Hair follicular keratinocyte (primary cell): ENCODE results near the gene FITM1. TPM values are rescaled to one million over a fixed set of nuclear protein-coding genes. Genes with fewer than 3 reads are reported as not detected.

Experiments used
- total RNA-seq: library from RNA; depleted of rRNA; stranded (reverse); fragments of >200 nt; gene quantifications from 2 replicates; pipeline ENCODE4 v1.2.3, GENCODE V29; 2015

Gene FITM1, protein sequence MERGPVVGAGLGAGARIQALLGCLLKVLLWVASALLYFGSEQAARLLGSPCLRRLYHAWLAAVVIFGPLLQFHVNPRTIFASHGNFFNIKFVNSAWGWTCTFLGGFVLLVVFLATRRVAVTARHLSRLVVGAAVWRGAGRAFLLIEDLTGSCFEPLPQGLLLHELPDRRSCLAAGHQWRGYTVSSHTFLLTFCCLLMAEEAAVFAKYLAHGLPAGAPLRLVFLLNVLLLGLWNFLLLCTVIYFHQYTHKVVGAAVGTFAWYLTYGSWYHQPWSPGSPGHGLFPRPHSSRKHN
- not detected in 2 replicates for total RNA-seq

GRCh38 chr14:24130380-24130716 lies at the start of gene FITM1:
TSS of gene FITM1 (plus strand) at chr14:24130659. CDS start at chr14:24131564, 905 bp downstream.

DNA sequence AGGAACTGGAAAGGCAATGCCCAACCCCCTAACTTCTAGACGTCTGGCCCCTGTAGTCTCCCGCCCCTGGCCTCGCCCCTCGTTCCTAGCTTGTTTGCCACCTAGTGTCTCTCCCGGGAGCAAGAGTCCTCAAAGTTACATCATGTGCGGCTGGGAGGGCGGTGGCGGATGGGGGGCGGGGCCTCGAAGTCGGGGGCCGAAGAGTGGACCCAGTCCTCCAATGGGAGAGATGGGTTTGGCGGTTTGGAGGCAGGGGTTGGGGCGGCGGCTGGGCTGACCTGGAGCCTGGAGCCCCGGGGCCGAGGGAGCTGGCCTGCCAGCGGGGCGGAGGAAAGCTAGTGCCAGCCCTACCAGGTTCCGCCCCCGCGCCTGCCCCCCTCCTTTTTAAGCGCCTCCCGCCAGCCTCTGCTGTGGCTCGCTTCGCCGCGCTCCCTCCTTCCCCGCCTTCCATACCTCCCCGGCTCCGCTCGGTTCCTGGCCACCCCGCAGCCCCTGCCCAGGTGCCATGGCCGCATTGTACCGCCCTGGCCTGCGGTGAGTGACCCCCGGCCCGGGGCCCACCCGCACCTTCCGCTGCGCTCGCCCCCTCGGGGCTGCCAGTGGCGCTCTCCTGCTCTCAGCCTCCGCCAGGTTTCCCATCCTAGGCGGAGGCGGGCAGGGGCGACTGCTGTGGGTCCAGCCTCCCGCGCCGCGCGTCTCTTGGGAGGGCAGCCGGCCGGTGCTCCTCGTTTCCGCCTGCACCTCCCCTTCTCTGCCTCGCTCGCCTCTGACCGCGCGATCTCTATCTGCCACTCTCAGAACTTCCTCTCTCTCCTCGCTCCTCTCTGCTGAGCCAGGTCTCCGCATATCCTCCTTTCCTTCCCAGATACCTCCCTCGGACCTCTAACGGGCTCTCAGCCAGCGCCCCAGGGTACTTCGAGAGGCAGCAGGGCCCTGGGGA lies 36.3 kb upstream of the FITM1 start, which contains the start of gene PCK2:
Gene PCK2 (plus strand): TSS at position 411 of the 940 bp plus-strand sequence. CDS start 95 bp downstream, at position 506.

DNA sequence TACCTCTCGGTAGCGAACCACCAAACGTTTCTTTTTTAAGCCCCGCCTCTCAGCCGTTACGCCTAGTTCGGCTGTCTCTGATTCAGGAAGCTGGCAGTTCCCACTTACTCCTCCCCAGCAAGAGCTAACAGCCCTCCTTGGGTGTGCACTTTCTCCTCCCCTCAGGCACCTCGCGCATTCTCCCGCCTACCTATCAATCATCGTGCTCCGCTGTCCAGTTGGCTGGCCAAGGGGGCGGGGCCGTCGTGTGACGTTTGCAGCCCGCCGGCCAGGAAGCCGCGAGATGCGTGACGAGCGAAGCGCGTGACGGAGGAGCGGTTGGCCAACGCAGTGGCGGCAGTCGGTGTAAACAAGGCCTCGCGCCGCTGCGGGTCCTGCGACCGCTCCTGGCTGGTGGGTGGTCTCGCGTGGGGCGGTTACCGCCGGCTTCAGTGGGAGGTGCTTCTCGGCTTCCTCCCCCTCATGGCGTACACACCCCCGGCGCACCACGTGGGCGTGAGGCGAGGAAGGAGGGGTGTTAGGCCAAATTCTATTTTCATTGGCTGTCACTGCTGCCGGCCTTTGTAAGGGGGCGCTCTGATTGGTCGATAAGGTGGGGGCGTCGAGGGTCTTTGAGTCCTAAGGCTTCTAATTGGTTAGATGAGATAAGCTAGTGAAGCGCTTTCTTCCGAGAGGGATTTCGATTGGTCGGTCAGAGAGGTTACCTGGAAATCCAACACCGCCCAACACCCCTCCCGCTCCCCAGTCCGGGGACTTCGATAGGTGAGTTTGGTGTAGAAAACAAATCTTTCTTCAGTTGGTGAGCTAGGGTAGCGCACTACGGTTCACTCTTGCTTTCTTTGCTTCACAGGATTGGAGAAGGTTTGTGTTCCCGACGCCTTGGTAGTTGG lies 15.7 kb upstream of the FITM1 start, which contains the start of the genes DCAF11 and NRL:
Gene DCAF11 (plus strand): TSS at position 246 of the 890 bp plus-strand sequence. CDS start 818 bp downstream, outside the sequence.
Gene NRL (minus strand): TSS at position 418 of the 890 bp plus-strand sequence. CDS start 32,101 bp downstream, outside the sequence.

GRCh38 chr14:24135834-24136683 lies 5.6 kb downstream of the FITM1 start, which contains the start of gene PSME1:
TSS of gene PSME1 (plus strand) at chr14:24136194. CDS start at chr14:24136263, 69 bp downstream.

GRCh38 chr14:24141097-24141880 lies 10.8 kb downstream of the FITM1 start, which contains the start of gene EMC9:
TSS of gene EMC9 (minus strand) at chr14:24141591. CDS start at chr14:24141304, 287 bp downstream.

GRCh38 chr14:24146453-24146977 lies 16.1 kb downstream of the FITM1 start, which contains the start of gene PSME2:
TSS of gene PSME2 (minus strand) at chr14:24146610. CDS start at chr14:24146581, 29 bp downstream.

GRCh38 chr14:24146978-24147760 lies 16.7 kb downstream of the FITM1 start, which contains the start of gene RNF31:
TSS of gene RNF31 (plus strand) at chr14:24147498. CDS start at chr14:24147699, 201 bp downstream.

DNA sequence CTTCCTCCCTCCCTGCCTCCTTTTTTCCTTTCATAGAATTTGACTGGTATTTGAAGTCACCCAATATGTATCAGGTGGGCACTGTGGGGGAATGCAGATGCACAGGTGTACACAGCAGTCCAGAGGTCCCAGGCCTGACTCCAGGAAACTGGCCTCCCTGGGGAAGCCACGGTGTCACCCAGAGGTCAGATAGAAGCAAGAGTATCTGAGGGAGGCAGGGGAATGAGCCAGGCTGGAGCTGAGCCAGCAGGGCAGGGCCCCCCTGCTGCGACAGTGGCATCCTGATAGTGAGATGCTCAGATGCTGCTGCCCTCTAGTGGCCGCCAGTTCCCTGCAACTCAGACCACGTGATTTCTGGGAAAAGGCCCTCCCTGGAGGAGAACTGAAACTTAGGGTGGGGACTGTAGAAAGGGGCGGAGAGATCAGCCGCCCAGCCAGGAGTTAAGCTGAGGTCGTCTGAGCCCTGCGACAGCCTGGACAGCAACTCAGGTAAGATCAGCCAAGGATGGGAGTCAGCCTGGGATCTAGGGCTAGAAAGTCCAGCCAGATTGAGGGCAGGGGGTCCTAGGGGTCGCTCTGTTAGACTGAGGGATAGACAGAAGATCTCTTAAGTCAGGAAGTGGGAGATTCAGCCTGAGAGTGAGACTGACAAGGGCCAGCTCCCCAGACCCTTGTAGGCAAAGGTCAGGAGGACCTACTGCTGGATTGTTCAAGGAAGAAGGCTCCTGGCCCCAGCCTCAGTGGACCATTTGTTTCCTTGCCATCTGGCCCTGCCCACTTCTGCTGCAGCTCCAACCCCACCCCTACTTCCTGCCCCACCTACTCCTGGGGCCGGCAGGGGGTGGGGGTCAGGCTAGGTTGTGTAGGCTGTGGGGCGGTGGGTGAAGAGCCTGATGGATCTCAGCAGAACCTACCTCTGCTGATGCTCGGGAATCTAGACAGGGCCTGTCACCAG lies 30.7 kb downstream of the FITM1 start, which contains the start of gene IRF9:
Gene IRF9 (plus strand): TSS at position 416 of the 955 bp plus-strand sequence. CDS start 880 bp downstream, outside the sequence.

GRCh38 chr14:24171422-24172260 lies 41.2 kb downstream of the FITM1 start, which contains the start of gene REC8:
TSS of gene REC8 (plus strand) at chr14:24172080. CDS start at chr14:24172553, 473 bp downstream.

Other genes starting within 250 kb of the FITM1 start
- gene DHRS4, start 176.9 kb upstream of the FITM1 start, total RNA-seq, result 41.8 and 51.1 TPM in 2 replicates
- gene DHRS4L2, start 141.7 kb upstream of the FITM1 start, total RNA-seq, result 15.7 and 18.7 TPM in 2 replicates
- gene CARMIL3, start 78.7 kb upstream of the FITM1 start, total RNA-seq, result 0.08 TPM in 1 of 2 replicates, not detected in the other
- not detected in 2 replicates for gene CPNE6, start 59.1 kb upstream of the FITM1 start, total RNA-seq
- gene PCK2, start 36.3 kb upstream of the FITM1 start, total RNA-seq, result 40.7 and 91.5 TPM in 2 replicates
- gene DCAF11, start 15.9 kb upstream of the FITM1 start, total RNA-seq, result 46.7 and 48.0 TPM in 2 replicates
- 1.2 and 2.2 TPM in 2 replicates for gene NRL, start 15.7 kb upstream of the FITM1 start, total RNA-seq
- gene PSME1, start 5.5 kb downstream of the FITM1 start, total RNA-seq, result 167 and 202 TPM in 2 replicates
- gene EMC9, start 10.9 kb downstream of the FITM1 start, total RNA-seq, result 22.3 and 37.2 TPM in 2 replicates
- 109 and 116 TPM in 2 replicates for gene PSME2, start 16.0 kb downstream of the FITM1 start, total RNA-seq
- 24.4 and 30.7 TPM in 2 replicates for gene RNF31, start 16.8 kb downstream of the FITM1 start, total RNA-seq
- gene IRF9, start 30.6 kb downstream of the FITM1 start, total RNA-seq, result 22.3 and 67.3 TPM in 2 replicates
- 6.1 and 6.7 TPM in 2 replicates for gene REC8, start 41.4 kb downstream of the FITM1 start, total RNA-seq
- gene IPO4, start 58.2 kb downstream of the FITM1 start, total RNA-seq, result 42.4 and 82.5 TPM in 2 replicates
- 45.7 and 48.7 TPM in 2 replicates for gene TM9SF1, start 64.8 kb downstream of the FITM1 start, total RNA-seq
- gene TSSK4, start 75.0 kb downstream of the FITM1 start, total RNA-seq, result 0.87 TPM in 1 of 2 replicates, not detected in the other
- 50.4 and 54.0 TPM in 2 replicates for gene CHMP4A, start 82.8 kb downstream of the FITM1 start, total RNA-seq
- gene MDP1, start 85.4 kb downstream of the FITM1 start, total RNA-seq, result 11.4 and 18.3 TPM in 2 replicates
- 249 and 288 TPM in 2 replicates for gene NEDD8, start 101.7 kb downstream of the FITM1 start, total RNA-seq
- gene GMPR2, start 102.3 kb downstream of the FITM1 start, total RNA-seq, result 72.9 and 86.9 TPM in 2 replicates
- gene TINF2, start 112.0 kb downstream of the FITM1 start, total RNA-seq, result 63.4 and 72.7 TPM in 2 replicates
- 10.5 and 19.3 TPM in 2 replicates for gene TGM1, start 132.5 kb downstream of the FITM1 start, total RNA-seq
- gene RABGGTA, start 140.9 kb downstream of the FITM1 start, total RNA-seq, result 51.2 and 83.1 TPM in 2 replicates
- 39.3 and 76.7 TPM in 2 replicates for gene DHRS1, start 169.1 kb downstream of the FITM1 start, total RNA-seq
- gene NOP9, start 169.2 kb downstream of the FITM1 start, total RNA-seq, result 13.9 and 18.4 TPM in 2 replicates
- gene CIDEB, start 177.3 kb downstream of the FITM1 start, total RNA-seq, result 3.2 and 4.1 TPM in 2 replicates
- 37.0 and 42.9 TPM in 2 replicates for gene LTB4R2, start 179.5 kb downstream of the FITM1 start, total RNA-seq
- gene LTB4R, start 180.8 kb downstream of the FITM1 start, total RNA-seq, result 14.0 and 20.1 TPM in 2 replicates
- gene ADCY4, start 204.4 kb downstream of the FITM1 start, total RNA-seq, result 0.23 and 0.34 TPM in 2 replicates
- gene RIPK3, start 209.3 kb downstream of the FITM1 start, total RNA-seq, result 5.4 and 8.0 TPM in 2 replicates
- 2.9 and 7.1 TPM in 2 replicates for gene NFATC4, start 237.5 kb downstream of the FITM1 start, total RNA-seq